NCI-H460 (cell line): ENCODE measurements around the gene SERPING1. TPM values are rescaled to one million over a fixed set of nuclear protein-coding genes. Genes with fewer than 3 reads are reported as not detected.

Experiments
- DNase-seq: peaks from one replicate; pipeline ENCODE4 v3.0.0-alpha.2; 2016; ENCODE audit warnings: low read depth; ENCODE audit errors: extremely low read depth
- polyA plus RNA-seq: library from polyadenylated mRNA; depleted of rRNA; stranded (reverse); fragments of >200 nt; gene quantifications from 2 replicates; pipeline ENCODE4 v1.2.3, GENCODE V29; 2014; cell fraction: nucleus; rRNA removed
- total RNA-seq: library from RNA; depleted of rRNA; stranded (reverse); fragments of >200 nt; shearing (Covaris generic); gene quantifications from 2 replicates; pipeline ENCODE4 v1.2.3, GENCODE V29; 2014; rRNA removed

Gene SERPING1
- total RNA-seq: not detected in 2 replicates
- not detected in 2 replicates for polyA plus RNA-seq

DNA sequence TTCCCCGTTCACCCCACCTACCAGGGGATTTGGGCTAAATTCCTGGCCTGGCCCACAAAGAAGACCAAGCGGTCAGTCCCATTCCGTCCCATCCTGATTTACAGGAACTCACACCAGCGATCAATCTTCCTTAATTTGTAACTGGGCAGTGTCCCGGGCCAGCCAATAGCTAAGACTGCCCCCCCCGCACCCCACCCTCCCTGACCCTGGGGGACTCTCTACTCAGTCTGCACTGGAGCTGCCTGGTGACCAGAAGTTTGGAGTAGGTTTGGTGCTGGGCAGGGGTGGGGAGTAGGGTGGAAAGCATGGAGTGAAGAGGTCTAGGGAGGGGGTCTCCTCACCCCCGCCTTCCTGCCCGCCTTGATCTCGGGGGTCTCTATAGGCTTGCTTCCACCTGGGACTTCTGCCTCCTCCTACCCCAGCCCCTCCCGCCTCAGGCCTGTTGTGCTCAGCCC lies at the start of gene SERPING1:
Gene SERPING1, plus strand, starts transcription at position 225 of the 455 bp plus-strand sequence. CDS start 586 bp downstream, outside the sequence.
- no peak for DNase-seq

DNA sequence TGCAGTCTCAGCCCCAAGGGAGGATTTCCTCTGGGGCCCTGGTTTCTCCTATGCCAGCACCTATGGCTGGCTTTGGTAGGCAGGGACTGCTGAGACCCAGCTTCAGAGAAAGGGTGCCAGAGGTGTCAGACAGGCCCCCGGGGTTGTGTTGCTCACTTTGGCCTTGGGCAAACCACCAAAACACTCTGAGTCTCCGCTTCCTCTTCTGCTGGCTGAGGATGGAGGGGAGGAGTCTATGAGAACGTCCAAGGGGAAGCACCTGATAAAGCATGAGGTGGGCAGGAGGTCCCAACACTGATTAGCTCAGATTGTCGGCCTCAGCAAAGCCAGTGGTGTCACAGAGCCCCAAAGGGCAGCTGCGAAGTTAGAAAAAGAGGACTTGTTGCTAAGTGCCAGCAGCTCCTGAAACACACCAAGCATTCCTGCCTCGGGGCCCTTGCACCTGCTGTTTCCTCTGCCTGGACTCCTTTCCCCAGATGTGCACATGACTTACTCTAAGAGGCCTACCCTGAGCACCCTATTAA lies 49.6 kb upstream of the SERPING1 start:
- DNase-seq: no peak

DNA sequence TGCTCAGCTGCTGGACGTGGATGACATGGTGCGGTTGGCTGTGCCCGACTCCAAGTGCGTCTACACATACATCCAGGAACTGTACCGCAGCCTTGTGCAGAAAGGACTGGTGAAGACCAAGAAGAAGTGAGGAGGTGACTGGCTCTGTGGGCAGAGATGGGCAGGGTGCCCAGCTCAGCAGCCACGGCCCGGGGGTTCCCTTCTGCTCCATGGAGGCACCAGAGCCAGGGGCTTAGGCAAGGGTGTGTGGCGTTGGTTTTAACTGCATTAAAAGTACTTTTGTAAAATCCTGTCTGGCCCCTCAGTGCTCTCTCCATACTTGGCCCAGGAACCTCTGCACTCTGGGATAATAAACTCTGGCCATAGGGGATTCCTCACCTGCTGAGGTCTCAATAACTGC lies 47.5 kb upstream of the SERPING1 start:
- no peak for DNase-seq

DNA sequence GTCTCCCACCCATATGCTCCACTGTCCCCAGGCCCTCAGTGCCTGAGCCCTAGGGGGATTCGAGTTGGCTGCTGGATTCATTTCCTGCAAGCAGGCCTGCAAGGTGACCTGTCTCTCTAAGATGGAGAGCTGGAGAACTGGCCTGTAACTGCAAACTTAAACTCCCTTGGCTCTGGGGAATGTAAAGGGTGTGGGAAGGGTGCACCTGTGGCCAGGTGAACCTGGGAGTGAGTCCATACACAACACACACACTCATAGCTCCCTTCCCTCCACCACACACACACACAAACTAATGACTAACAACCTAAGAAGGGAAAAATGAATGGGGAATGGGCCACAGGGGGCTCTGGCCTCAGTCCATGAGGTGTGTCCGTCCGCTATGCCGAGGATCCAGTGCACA lies 45.5 kb upstream of the SERPING1 start:
- DNase-seq: no peak

DNA sequence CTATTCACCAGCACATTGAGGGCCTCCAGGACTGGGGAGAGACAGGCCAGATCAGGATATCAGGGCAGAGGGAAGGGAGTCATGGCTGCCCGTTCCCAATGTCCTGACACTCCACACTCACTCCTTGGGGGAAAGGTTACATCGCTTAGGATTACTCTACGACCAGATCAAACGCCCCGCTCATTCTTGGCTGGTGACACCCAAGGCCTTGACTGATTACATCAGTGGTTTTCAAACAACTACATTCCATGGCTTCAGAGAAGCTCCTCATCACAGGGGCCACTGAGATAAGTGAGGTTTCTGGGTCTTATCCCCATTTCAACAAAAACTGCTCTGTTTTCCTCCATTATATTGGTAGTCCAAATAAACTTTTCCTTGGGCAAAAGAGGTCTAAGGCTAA lies 45.0 kb upstream of the SERPING1 start:
- no peak for DNase-seq

DNA sequence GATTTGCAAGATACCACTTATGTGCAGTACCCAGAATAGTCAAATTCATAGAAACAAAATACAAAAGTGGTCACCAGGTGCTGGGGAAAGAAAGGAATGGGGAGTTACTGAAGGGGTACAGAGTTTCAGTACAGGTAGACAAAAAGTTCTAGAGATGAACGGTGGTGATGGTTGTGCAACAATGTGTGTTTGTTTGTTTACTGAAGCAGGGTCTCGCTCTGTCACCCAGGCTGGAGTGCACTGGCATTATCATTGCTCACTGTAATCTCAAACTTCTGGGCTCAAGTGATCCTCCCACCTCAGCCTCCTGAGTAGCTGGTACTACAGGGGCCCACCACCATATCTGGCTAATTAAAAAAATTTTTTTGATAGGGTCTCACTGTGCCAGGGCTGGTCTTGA lies 42.1 kb upstream of the SERPING1 start:
- no peak for DNase-seq

DNA sequence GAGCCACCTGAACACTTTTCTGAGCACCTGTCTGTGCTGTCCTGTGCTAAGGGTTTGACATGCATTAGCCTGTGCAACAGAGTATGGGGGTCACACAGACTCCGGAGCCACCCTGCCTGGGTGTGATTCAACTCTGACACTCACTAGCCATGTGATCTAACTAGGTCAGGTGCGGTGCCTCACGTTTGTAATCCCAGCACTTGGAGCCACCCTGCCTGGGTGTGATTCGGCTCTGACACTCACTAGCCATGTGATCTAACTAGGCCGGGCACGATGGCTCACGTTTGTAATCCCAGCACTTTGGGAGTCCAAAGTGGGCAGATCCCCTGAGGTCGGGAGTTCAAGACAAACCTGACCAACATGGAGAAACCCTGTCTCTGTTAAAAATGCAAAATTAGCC lies 41.4 kb upstream of the SERPING1 start:
- DNase-seq: no peak

DNA sequence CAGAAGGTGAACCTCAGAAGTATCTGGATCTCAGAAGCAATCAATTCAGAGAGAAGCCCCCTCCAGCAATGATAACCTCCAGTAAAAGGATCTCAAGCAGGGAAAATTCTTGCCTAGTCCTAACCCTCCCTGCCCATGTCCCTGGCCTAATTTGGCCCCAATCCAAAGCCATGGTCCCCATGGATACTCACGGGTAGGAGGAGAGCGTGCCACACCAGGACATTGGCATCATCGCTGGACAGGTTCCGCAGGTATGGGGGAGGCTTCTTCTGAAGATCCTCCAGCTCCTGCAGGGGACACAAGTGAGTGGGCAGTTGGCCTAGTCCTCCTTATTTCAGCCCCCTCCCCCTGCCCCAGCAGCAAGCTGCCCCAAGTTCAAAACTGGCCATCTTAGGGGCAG lies 37.3 kb upstream of the SERPING1 start:
- no peak for DNase-seq

DNA sequence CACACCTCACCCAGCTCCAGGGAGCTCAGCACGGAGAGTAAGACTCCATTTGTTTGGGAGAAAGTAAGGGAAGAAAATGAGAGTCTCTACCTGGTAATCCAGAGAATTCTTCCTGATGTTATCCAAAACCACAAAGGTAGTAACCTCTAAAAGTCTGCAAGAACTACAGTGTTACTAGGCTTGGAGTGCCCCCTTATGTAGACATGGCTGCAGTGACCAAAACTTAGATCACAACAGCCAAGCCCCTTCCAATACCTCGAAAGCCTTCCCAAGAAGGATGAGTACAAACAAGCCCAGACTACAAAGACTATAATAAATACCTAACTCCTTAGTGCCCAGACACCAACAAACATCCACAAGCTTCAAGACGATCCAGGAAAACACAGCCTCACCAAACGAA lies 34.9 kb upstream of the SERPING1 start:
- DNase-seq: no peak

DNA sequence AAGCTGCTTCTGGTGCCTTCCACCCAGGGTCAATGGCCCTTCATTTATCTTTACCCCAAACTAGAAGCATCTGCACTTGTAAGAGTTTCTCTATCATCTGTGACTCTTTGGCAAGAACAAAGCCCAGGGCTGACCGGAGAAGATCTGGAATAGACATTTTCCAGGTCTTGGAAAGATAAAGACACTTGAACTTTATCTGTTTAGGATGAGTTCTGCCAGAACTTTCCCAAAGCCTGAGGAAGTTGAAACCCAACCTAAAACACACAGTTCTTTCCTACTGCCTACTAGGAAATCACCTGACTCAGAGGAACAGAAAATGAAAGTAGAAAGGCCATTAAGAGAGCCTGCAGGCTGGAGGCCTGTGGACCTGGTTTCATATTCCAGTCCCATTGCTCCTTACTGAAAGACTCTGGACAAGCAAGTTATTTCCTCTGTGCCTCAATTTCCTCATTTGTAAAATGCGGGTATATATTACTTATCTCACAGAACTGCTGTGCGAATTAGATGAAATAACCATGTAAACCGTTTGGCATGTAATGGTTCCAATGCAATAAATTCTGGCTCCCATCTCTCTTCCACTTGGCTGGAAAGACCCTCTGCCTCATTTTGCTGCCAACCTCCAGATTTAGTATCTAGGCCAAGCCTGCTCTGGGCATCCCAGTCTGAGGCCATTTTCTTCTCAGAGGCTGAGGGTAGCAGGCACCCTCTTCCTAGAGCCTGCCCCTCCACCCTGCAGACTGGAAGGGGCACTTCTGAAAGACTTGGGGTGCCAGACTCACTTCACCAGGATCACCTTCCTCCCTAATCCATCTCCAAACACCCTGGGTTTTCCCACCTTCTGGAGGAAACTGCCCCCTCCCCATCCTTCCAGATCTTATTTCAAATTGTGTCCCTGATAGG lies 31.2 kb upstream of the SERPING1 start:
- no peak for DNase-seq

DNA sequence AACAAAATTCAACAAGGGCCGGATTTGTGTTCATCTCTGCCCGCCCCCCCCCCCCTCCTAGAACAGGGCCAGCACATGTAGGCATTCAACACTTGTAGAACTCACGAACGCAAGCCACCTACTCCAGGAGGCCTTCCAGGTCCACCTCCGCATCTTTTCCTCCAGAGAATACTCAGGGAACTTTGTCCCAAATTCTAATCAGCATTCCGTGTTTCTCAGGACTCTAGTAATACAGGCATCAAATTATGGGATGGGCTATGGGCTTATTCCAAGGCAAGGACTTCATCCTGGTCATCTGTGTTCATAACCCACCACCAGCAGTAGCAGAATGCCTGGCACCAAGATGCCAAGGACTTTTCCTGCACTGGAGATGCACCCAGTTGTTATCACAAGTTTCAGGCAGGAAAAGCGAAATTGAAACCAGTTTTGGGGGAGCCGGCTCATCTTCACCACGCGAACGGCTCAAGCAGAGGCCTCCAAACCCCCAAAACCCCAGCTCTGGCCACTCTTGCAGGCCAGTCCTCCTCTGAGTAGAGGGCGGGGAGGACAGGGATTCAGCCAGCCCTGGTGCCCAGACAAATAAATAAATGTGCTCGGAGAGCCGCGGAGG lies 30.5 kb upstream of the SERPING1 start:
- no peak for DNase-seq

DNA sequence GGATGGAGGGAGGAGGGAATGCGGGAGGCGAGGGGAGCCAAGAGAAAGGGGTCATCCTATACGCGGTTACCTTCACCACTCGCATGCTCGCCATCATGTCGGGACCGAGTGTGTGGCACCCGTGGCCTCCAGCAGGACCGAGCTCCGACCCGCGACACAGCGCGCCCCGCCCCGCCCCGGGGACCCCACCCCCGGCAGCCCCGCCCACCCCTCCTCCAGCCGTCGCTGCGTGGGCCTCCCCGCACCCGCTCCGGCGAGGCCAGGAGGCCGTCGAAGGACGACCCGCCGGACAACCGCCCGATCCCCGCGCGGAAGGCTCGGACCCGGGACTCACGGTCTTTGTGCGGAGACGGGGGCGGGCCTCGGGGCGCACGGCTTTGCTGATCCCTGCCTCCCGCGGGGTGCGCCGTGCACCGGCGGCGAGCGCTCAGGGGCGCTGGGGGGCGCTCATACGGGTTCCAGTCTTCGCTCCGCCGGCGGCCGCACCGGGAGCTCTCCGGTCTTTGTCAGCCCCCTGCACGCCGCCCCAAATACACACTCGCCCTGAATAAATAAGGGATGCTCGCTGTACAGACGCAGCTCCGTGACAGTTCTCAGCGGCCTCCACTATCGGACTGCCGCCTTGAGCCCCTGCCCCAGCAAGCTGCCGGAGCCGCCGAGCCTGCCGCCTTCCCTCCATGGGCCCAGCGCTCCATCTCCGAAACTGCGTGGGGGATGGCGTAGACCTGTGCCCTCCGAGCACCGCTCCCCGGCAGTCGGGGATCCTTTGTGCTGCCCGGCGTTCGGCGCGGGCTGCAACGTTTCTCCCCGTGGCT lies 29.8 kb upstream of the SERPING1 start, which contains the start of gene UBE2L6:
Gene UBE2L6, minus strand, starts transcription at position 158 of the 815 bp plus-strand sequence. Its CDS starts 61 bp downstream, at position 97.
- DNase-seq: peak; percentile 16

DNA sequence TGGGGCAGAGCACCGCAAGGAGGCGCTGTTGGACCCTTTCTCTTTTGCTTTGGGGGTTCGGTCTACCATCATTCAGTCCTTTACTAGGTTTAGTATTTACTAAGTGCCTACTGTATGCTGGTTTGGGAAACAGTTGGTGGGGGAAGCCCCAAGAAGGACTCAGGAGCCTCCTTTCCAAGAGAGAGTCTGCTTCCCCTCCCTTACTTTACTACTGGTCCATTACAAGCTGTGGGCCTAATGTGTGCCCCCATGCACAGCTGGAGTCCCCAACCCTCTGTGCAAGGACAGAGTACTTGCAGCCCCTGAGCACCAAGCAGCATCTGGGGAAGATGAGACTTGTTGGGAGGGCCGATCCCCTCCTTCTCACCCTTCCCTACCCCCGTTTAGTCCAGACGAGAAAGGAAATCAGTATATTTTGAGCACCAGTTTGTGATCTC lies 29.1 kb upstream of the SERPING1 start:
- peak; percentile 50 for DNase-seq

DNA sequence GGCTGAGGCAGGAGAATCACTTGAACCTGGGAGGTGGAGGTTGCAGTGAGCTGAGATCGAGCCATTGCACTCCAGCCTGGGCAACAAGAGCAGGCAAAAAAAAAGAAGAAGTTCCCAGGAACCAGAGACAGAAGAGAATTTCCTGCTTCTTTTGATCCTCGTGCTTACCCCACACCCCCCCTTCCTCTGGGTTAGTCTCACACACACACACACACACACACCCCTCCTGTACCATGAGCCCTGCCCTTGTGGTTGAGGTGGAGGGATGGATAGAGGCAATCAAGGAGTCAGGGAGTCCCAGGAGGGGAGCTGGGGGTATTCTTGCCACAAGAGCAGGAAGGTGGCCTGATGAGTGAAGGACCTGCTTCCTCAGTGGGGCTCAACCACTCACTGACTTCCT lies 25.9 kb upstream of the SERPING1 start:
- no peak for DNase-seq

DNA sequence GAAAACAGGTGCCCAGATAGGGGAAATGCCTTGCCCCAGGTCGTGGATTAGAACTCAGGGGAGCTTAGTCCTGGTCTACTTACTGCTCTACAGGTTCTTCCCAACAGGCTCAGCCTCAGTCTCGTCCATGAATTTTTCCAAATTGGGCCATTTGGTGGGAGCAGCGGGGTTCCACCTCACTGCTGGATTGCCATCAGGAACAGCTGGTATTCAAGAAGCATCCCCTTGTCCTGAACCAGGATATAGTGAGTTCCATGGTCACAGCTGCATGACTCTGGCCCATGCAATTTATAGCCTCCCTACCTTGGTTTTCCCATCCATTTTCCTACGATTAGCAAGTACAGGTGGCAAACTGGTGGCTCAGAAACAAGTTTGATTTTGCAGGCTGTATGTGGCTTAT lies 23.4 kb upstream of the SERPING1 start:
- DNase-seq: no peak

DNA sequence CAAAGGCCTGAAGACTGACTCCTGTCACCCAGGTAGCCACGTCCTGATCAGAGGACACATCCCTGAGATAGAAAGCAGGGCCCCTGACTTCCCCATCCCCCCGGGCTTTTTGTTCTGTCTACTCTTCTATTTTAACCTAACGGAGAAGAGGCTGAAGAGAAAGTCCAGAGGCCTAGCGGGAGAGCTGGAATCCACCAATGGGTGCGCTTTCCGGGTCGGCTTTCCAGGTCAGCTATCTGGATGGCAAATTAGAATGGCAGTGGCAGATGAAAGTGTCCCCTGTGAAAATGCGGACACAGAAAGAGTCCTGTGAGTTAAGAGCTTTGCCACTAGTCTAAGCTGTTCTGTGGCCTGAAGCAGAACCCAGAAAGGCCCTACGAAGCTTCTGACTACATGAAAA lies 13.1 kb upstream of the SERPING1 start:
- DNase-seq: no peak

DNA sequence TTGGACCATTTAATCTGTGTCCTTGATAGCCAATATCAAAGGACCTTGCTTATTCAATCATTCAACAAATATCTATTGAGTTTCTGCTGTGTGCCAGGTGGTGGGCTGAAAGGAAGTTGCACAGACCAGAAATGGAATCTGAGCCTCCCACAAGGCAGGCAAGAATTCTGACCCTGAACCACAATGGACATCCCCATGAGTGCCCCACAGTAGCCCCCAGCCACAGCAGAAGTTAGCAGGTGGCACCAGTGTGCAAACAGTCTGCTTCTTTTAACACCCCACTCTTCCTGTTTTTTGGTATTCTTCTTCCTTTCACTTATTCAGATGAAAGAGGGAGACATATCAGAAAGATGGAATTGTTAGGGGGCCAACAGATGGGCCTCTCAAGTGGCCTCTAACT lies 12.2 kb upstream of the SERPING1 start:
- no peak for DNase-seq

DNA sequence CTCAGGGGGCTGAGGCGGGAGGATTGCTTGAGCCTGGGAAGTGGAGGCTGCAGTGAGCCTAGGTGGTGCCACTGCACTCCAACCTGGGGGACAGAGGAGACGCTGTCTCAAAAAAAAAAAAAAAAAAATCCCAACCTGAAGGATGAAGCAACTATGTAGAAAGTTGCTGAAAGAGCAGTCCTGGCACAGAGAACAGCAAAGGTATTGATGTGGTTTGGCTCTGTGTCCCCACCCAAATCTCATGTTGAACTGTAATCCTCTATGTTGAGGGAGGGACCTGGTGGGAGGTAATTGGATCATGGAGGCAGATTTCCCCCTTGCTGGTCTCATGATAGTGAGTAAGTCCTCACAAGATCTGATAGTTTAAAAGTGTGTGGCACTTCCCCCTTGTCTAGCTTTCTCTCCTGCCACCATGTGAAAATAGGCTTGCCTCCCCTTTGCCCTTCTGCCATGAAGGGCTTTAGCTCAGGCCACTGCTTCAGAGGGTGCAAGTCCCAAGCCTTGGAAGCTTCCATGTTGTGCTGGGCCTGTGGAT lies 10.7 kb upstream of the SERPING1 start:
- DNase-seq: no peak

DNA sequence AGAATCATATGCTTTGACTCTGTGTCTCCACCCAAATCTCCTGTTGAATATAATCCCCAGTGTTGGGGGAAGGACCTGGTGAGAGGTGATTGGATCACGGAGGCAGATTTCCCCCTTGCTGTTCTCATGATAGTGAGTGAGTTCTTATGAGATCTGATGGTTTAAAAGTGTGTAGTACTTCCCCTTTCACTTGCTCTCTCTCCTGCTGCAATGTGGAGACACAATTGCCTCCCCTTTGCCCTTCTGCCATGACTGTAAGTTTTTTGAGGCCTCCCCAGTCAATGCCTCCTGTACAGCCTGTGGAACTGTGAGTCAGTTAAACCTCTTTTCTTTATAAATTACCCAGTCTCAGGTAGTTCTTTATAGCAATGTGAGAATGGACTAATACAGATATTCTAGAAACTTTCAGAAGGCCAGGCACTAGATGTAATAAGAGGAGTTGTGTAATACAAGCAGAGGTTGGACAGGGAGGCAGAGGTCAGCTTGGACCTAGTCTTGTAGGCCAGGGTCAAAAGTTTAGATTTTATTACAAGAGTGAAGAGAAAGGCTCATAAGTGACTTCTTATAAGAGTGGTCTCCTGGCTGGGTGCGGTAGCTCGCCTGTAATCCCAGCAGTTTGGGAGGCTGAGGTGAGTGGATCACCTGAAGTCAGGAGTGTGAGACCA lies 9.3 kb upstream of the SERPING1 start:
- no peak for DNase-seq
